Activated CD4-positive, alpha-beta memory T cell treated with anti-CD3 and anti-CD28 coated beads, Interleukin-2, amount 10 ng/mL, durations not matched to agents 7 days and 5 days (primary cell): ENCODE measurements around the gene SERPINB10. TPM values are rescaled to one million over a fixed set of nuclear protein-coding genes. Genes with fewer than 3 reads are reported as not detected.

Experiments
- CTCF ChIA-PET: fragments of 350-600 bp; sonication (Branson Sonifier 250); formaldehyde crosslinking; loops from one replicate; lab custom pipeline; 2021; ENCODE audit warnings: antibody characterized with exemption, inconsistent platforms; lab: Charles Lee
- POLR2A ChIA-PET: fragments of 350-600 bp; sonication (Branson Sonifier 250); formaldehyde crosslinking; loops from one replicate; lab custom pipeline; 2021; ENCODE audit warnings: antibody characterized with exemption; lab: Charles Lee
- DNase-seq: peaks from one replicate; pipeline ENCODE4 v3.0.0-alpha.2; 2020
- H3K27ac Mint-ChIP-seq: one replicate; pipeline ENCODE4 v1.8.0; 2021; ENCODE audit warnings: mild to moderate bottlenecking, mixed read lengths
- H3K27me3 Mint-ChIP-seq: one replicate; pipeline ENCODE4 v1.8.0; 2021; ENCODE audit warnings: mixed read lengths
- H3K36me3 Mint-ChIP-seq: one replicate; pipeline ENCODE4 v1.8.0; 2021; ENCODE audit warnings: low read depth, mixed read lengths
- H3K4me1 Mint-ChIP-seq: one replicate; pipeline ENCODE4 v1.8.0; 2021; ENCODE audit warnings: mixed read lengths
- H3K4me3 Mint-ChIP-seq: one replicate; pipeline ENCODE4 v1.8.0; 2021; ENCODE audit warnings: mild to moderate bottlenecking, mixed read lengths
- H3K9me3 Mint-ChIP-seq: one replicate; pipeline ENCODE4 v1.8.0; 2021; ENCODE audit warnings: mixed read lengths
- total RNA-seq, 2 experiments: library from RNA; stranded (reverse); gene quantifications; one replicate each; pipeline ENCODE4 v1.2.3, GENCODE V29; 2021

SERPINB10 gene
- not detected for total RNA-seq

DNA sequence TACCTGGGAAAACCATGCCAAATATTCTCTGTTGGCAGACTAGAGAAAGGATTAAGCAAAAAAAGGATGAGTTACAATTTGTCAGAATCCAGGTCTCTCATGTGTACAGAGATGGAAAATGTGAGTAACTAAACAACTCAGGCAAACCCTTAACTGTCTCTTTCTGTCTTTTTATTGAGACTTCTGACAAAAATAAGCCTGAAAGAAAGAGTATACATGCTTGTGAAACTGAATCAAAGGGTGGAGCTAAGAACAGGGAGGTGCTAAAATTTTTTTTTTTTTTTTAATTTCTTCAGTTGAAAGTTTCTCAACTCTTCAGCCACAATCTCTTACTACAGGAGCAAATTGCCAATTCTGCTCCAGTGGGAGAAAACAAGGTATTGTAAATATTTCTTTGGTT is at the start of gene SERPINB10:
Gene SERPINB10, plus strand, starts transcription at position 295 of the 400 bp plus-strand sequence. CDS start 7,553 bp downstream, outside the sequence.
- CTCF ChIA-PET: no interaction called here
- Mint-ChIP-seq H3K9me3 (no peaks in the 10 kb centered on the region), H3K27ac (no peak within 1 kb of the TSS), H3K27me3 (peaks cover 29% of the 10 kb centered on the region), H3K4me3 (no peak within 1 kb of the TSS), H3K4me1 (no peaks in the 10 kb centered on the region), H3K36me3 (no peaks in the 10 kb centered on the region)
- POLR2A ChIA-PET: no interaction called here
- DNase-seq: no peak

GRCh38 chr18:63858456-63858855 is 49.3 kb upstream of the SERPINB10 start:
- DNase-seq: no peak
- Mint-ChIP-seq H3K9me3 (no peaks in the 10 kb centered on the region), H3K27ac (no peak overlapping the region), H3K4me3 (no peak overlapping the region), H3K27me3 (peaks cover 12% of the 10 kb centered on the region), H3K4me1 (no peaks in the 10 kb centered on the region), H3K36me3 (no peaks in the 10 kb centered on the region)
- CTCF ChIA-PET: interaction anchor here (0.6 to 0.7 kb wide), 2 partner anchors 139 to 189 kb away, joined by 3 read pairs; no protein-coding TSS in a partner anchor
- POLR2A ChIA-PET: no interaction called here

- H3K4me3 Mint-ChIP-seq: no peak overlapping the region
- ChIA-PET CTCF (no interaction called here), POLR2A (no interaction called here)
- no peaks in the 10 kb centered on the region for H3K9me3 Mint-ChIP-seq
- H3K27me3 Mint-ChIP-seq: peaks cover 12% of the 10 kb centered on the region
- no peaks in the 10 kb centered on the region for H3K4me1 Mint-ChIP-seq
- DNase-seq: no peak
- H3K36me3 Mint-ChIP-seq: no peaks in the 10 kb centered on the region
- H3K27ac Mint-ChIP-seq: no peak overlapping the region
These were observed 47.8 kb upstream of the SERPINB10 start for GRCh38 chr18:63859781-63860475.

DNA sequence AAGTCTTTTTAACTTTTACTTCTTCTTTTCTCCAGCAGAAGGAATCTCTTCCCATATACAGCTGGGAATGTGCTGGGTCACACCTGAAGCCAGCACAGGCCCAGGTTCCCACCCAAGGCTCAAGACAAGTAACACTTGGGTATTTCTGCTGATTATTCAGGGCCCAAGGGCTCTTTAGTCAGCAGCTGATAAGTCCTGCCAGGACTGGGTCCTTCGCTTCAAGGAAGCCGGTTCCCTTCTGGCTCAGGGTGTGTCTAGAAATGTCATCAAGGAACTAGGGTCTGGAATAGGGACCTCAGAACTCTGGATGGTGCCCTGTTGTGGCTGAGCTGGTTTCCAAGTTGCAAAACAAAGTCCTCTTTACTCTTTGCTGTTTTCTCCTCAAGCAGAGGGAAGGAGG is 47.2 kb upstream of the SERPINB10 start:
- H3K27me3 Mint-ChIP-seq: peaks cover 12% of the 10 kb centered on the region
- H3K4me1 Mint-ChIP-seq: no peaks in the 10 kb centered on the region
- no peaks in the 10 kb centered on the region for H3K36me3 Mint-ChIP-seq
- DNase-seq: no peak
- no peak overlapping the region for H3K4me3 Mint-ChIP-seq
- H3K27ac Mint-ChIP-seq: no peak overlapping the region
- CTCF ChIA-PET: no interaction called here
- POLR2A ChIA-PET: no interaction called here
- no peaks in the 10 kb centered on the region for H3K9me3 Mint-ChIP-seq

DNA sequence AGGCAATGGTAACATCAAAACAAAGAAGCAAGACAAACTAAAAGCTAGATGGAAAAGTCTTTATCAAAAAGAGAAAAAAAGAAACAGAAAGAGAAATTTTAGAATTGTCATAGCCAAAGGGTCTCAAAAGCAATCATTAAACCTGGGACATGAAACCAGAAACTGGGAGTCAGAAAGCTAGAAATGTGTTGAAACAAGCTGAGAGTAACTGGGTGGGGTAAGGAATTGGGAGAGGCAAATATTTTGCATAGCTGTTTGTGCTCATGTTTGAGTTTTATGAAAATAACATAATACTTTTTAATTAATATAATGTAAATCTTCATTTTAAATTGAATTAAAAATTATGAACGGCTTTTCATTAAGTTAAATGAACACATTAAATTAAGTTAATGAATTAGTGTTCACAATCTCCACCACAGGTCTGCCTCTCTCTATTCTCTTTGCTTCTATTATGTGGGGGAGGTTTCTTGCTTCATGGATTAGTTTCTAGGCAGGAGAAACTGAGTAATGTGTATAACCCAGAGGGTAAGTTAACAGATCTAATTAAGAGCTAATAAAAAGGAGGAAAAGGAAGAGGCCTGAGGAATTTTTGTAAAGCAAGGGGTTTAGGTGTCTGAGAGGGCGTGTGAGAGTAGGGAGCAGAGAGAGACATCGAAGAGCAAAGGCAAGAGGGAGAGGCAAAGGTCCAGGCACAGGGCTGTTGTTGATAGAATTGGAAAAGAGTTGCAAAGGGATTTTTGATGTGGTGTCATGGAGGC is 40.2 kb upstream of the SERPINB10 start:
- POLR2A ChIA-PET: no interaction called here
- DNase-seq: no peak
- H3K4me3 Mint-ChIP-seq: no peak overlapping the region
- no peaks in the 10 kb centered on the region for H3K36me3 Mint-ChIP-seq
- H3K9me3 Mint-ChIP-seq: no peaks in the 10 kb centered on the region
- H3K4me1 Mint-ChIP-seq: no peaks in the 10 kb centered on the region
- peaks cover 4% of the 10 kb centered on the region for H3K27me3 Mint-ChIP-seq
- no peak overlapping the region for H3K27ac Mint-ChIP-seq
- CTCF ChIA-PET: interaction anchor here (0.9 kb wide), 1 partner anchor 44 kb away, joined by 3 read pairs; no protein-coding TSS in a partner anchor

DNA sequence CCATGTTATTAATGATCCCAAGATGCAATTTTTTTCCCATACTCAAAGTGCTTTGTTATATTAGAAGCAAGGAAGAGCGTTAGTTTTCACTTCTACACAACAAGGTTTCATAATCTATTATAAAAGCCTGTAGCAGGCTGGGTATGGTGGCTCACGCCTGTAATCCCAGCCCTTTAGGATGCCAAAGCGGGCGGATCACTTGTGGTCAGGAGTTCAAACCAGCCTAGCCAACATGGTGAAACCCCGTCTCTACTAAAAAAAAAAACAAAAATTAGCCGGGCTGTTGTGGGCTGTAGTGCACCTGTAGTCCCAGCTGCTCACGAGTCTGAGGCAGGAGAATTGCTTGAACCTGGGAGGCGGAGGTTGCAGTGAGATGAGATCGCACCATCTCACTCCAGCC is 39.2 kb upstream of the SERPINB10 start:
- no peaks in the 10 kb centered on the region for H3K4me1 Mint-ChIP-seq
- no peak for DNase-seq
- H3K9me3 Mint-ChIP-seq: no peaks in the 10 kb centered on the region
- H3K27ac Mint-ChIP-seq: no peak overlapping the region
- ChIA-PET POLR2A (no interaction called here), CTCF (no interaction called here)
- no peaks in the 10 kb centered on the region for H3K36me3 Mint-ChIP-seq
- H3K4me3 Mint-ChIP-seq: no peak overlapping the region
- H3K27me3 Mint-ChIP-seq: peaks cover 5% of the 10 kb centered on the region

GRCh38 chr18:63869374-63869773 is 38.4 kb upstream of the SERPINB10 start:
- CTCF ChIA-PET: no interaction called here
- Mint-ChIP-seq H3K4me1 (no peaks in the 10 kb centered on the region), H3K9me3 (no peaks in the 10 kb centered on the region), H3K27ac (no peak overlapping the region), H3K36me3 (no peaks in the 10 kb centered on the region), H3K27me3 (peaks cover 5% of the 10 kb centered on the region), H3K4me3 (no peak overlapping the region)
- DNase-seq: no peak
- POLR2A ChIA-PET: no interaction called here

GRCh38 chr18:63869851-63870250 is 37.9 kb upstream of the SERPINB10 start:
- Mint-ChIP-seq H3K27me3 (peaks cover 5% of the 10 kb centered on the region), H3K4me3 (no peak overlapping the region), H3K9me3 (no peaks in the 10 kb centered on the region), H3K36me3 (no peaks in the 10 kb centered on the region), H3K27ac (no peak overlapping the region), H3K4me1 (no peaks in the 10 kb centered on the region)
- CTCF ChIA-PET: no interaction called here
- no peak for DNase-seq
- POLR2A ChIA-PET: no interaction called here

- Mint-ChIP-seq H3K4me1 (no peaks in the 10 kb centered on the region), H3K36me3 (no peaks in the 10 kb centered on the region), H3K9me3 (no peaks in the 10 kb centered on the region), H3K27ac (no peak overlapping the region), H3K4me3 (no peak overlapping the region), H3K27me3 (peaks cover 5% of the 10 kb centered on the region)
- CTCF ChIA-PET: no interaction called here
- POLR2A ChIA-PET: no interaction called here
- no peak for DNase-seq
These were observed 35.9 kb upstream of the SERPINB10 start for GRCh38 chr18:63871836-63872235.

- no peak for DNase-seq
- Mint-ChIP-seq H3K27ac (no peak overlapping the region), H3K9me3 (no peaks in the 10 kb centered on the region), H3K4me3 (no peak overlapping the region), H3K36me3 (no peaks in the 10 kb centered on the region), H3K27me3 (peaks cover 5% of the 10 kb centered on the region), H3K4me1 (no peaks in the 10 kb centered on the region)
- POLR2A ChIA-PET: no interaction called here
- CTCF ChIA-PET: no interaction called here
These were observed 35.2 kb upstream of the SERPINB10 start for GRCh38 chr18:63872586-63872985.

DNA sequence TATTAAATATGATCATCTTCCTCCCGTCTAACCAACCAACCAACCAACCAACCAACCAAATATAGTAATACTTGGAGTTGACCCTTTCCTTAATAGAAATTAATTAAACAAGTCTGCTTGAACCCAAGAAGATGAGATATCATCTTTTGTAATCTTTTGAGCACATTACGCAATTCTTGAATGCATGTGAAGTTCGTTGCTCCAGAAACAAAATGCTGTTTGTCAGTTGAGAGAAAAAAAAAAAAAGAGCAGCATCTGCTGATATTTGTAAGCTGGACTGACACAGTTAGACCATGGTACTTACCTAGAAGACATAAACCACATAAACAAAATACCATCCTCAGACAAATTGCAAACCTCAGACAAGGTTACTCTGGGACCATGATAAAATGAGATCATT is 29.4 kb upstream of the SERPINB10 start:
- no peaks in the 10 kb centered on the region for H3K9me3 Mint-ChIP-seq
- CTCF ChIA-PET: no interaction called here
- peaks cover 6% of the 10 kb centered on the region for H3K4me1 Mint-ChIP-seq
- no peak for DNase-seq
- POLR2A ChIA-PET: no interaction called here
- no peaks in the 10 kb centered on the region for H3K36me3 Mint-ChIP-seq
- no peak overlapping the region for H3K27ac Mint-ChIP-seq
- H3K4me3 Mint-ChIP-seq: no peak overlapping the region
- peaks cover 3% of the 10 kb centered on the region for H3K27me3 Mint-ChIP-seq

DNA sequence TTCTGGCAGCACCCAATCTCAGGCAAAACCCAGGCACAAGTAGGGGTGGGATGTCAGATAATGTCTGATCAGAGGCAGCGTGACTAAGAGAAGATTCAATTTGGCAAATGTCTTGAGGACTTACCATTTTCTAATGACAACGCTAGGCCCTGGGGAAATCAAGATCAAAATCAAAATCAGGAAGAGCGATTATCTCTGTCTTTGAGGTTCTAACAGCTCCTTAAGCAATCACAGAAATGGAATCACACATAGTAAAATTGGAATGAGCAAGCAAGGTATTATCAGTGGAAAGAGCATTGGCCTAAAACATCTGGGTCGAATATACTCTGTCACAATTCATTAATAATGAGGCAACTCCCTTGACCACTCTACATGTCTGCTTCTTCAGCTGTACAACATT is 28.8 kb upstream of the SERPINB10 start:
- DNase-seq: no peak
- H3K36me3 Mint-ChIP-seq: no peaks in the 10 kb centered on the region
- H3K9me3 Mint-ChIP-seq: no peaks in the 10 kb centered on the region
- H3K27me3 Mint-ChIP-seq: peaks cover 3% of the 10 kb centered on the region
- POLR2A ChIA-PET: no interaction called here
- CTCF ChIA-PET: no interaction called here
- no peak overlapping the region for H3K4me3 Mint-ChIP-seq
- peaks cover 6% of the 10 kb centered on the region for H3K4me1 Mint-ChIP-seq
- no peak overlapping the region for H3K27ac Mint-ChIP-seq

GRCh38 chr18:63879709-63880108 is 28.0 kb upstream of the SERPINB10 start:
- DNase-seq: no peak
- Mint-ChIP-seq H3K4me1 (peaks cover 6% of the 10 kb centered on the region), H3K9me3 (no peaks in the 10 kb centered on the region), H3K27me3 (peaks cover 3% of the 10 kb centered on the region), H3K4me3 (no peak overlapping the region), H3K36me3 (no peaks in the 10 kb centered on the region), H3K27ac (no peak overlapping the region)
- POLR2A ChIA-PET: no interaction called here
- CTCF ChIA-PET: no interaction called here
